Measurements from ENCODE around the gene EFL1. TPM values are rescaled to one million over a fixed set of nuclear protein-coding genes. Genes with fewer than 3 reads are reported as not detected.

Gene EFL1
- total and polyA plus RNA-seq, 2 donors from 2014 or later, result 9.2 to 16.6 TPM

DNA sequence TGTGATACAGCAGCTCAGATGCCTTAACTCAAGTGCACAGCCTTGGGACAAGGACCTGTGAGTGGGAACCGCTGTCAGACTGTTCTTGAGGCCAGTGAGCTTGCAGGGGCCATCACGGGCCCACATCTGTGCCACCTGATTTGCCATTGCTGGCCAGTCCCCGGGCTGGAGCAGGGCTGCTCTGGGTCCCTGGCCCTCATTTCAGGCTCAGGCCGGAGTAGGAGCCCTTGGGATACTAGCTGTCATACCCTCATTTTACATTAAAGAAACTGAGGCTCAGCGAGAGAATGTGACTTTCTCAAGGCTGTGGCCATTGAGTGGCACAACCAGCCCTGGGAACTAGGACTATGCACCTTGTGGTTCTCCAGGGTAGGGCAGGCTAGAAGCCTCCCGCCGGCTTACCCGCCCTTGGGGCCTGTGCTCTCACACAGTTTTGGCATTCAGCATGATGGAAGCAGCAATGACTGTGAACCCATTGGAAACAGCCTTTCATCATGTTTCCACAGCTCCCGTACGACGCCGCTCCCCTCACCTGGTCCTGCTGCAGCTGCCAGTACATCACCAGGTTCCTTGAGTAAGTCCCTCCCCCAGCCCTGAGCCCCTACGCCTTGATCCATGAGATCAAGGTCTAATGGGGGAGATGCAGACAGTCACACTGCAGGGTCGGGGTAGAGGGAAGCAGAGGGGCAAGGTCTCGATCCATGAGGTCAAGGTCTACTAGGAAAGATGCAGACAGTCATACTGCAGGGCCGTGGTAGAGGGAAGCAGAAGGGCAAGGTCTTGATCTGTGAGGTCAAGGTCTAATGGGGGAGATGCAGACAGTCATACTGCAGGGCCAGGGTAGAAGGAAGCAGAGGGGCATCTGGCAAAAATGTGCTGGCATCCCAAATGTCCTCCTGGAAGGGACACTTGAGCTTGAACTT, 44.5 kb upstream of the EFL1 start:
- no peak for DNase-seq

DNA sequence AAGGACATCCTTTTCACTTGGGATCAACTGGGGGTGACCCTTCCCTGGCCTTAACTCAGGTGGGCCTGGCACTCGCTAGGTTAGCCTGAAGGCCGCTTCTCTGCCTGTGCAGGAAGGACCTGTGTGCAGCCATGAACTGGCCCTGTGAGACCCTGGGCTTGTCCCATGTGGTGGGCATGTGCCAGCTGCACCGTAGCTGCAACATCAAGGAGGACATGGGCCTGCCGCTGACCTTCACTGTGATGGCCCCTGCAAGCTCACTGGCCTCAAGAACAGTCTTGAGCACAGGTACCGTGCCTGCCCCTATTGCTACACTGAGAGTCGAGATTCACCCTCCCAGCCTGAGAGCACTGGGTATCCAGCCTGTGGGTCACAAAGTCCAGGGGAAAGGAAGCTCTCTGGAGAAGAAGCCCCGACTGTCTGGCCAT, 43.1 kb upstream of the EFL1 start:
- DNase-seq (no peak), FAIRE-seq (no peak)
- H3K9ac ChIP-seq (ENCODE audit: low read length in 3 of 3), result no peak overlapping the region

More for the DNA sequence above, 44.5 kb upstream of the EFL1 start:
- FAIRE-seq, result no peak
- Histone ChIP-seq H3K27ac (ENCODE audit: low read depth in 2 of 2, low read length in 2 of 2) (no peak overlapping the region), H3K9ac (ENCODE audit: low read length in 3 of 3) (no peak overlapping the region), H3K4me3 (ENCODE audit: low read length in 3 of 3) (no peak overlapping the region), H3K36me3 (ENCODE audit: control insufficient read depth in 2 of 3, insufficient read depth in 3 of 3, low read length in 3 of 3) (no peaks in the 10 kb centered on the region), H3K9me3 (ENCODE audit: control insufficient read depth in 2 of 3, insufficient read depth in 1 of 3, low read length in 3 of 3) (no peaks in the 10 kb centered on the region), H3K4me1 (ENCODE audit: control insufficient read depth in 2 of 3, insufficient read depth in 2 of 3, low read depth in 1 of 3, low read length in 3 of 3) (no peaks in the 10 kb centered on the region), H3K27me3 (ENCODE audit: control insufficient read depth, insufficient read depth, low read length) (no peaks in the 10 kb centered on the region)
- TF ChIP-seq, protein P1, sequence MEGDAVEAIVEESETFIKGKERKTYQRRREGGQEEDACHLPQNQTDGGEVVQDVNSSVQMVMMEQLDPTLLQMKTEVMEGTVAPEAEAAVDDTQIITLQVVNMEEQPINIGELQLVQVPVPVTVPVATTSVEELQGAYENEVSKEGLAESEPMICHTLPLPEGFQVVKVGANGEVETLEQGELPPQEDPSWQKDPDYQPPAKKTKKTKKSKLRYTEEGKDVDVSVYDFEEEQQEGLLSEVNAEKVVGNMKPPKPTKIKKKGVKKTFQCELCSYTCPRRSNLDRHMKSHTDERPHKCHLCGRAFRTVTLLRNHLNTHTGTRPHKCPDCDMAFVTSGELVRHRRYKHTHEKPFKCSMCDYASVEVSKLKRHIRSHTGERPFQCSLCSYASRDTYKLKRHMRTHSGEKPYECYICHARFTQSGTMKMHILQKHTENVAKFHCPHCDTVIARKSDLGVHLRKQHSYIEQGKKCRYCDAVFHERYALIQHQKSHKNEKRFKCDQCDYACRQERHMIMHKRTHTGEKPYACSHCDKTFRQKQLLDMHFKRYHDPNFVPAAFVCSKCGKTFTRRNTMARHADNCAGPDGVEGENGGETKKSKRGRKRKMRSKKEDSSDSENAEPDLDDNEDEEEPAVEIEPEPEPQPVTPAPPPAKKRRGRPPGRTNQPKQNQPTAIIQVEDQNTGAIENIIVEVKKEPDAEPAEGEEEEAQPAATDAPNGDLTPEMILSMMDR (IDR thresholded peaks at IDR 0.05; ENCODE audit: borderline replicate concordance, extremely low read depth, insufficient read depth), result no peak
- intact Hi-C loops (cut with DNase I), result no loop called here

DNA sequence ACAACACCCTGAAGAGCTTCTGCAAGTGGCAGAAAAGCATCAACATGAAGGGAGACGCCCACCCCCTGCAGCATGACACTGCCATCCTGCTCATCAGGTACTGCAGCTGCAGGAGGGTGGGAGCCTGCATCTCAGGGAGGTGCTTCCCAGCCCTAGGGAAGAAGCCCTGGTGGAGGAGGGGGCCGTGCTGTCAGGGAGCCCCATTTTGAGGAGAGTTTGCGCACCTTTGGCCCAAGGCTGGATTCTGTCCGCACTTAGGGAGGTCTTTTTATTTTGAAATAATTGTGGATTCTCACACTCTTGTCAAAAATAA, 42.2 kb upstream of the EFL1 start:
- FAIRE-seq (no peak), DNase-seq (no peak)
- Histone ChIP-seq H3K36me3 (ENCODE audit: control insufficient read depth in 2 of 3, insufficient read depth in 3 of 3, low read length in 3 of 3) (no peaks in the 10 kb centered on the region), H3K9me3 (ENCODE audit: control insufficient read depth in 2 of 3, insufficient read depth in 1 of 3, low read length in 3 of 3) (no peaks in the 10 kb centered on the region), H3K4me1 (ENCODE audit: control insufficient read depth in 2 of 3, insufficient read depth in 2 of 3, low read depth in 1 of 3, low read length in 3 of 3) (no peaks in the 10 kb centered on the region), H3K27ac (ENCODE audit: low read depth in 2 of 2, low read length in 2 of 2) (no peak overlapping the region), H3K9ac (ENCODE audit: low read length in 3 of 3) (no peak overlapping the region), H3K27me3 (ENCODE audit: control insufficient read depth, insufficient read depth, low read length) (no peaks in the 10 kb centered on the region), H3K4me3 (ENCODE audit: low read length in 3 of 3) (no peak overlapping the region)
- intact Hi-C loops (cut with DNase I), result no loop called here
- TF ChIP-seq, protein P1 (IDR thresholded peaks at IDR 0.05; ENCODE audit: borderline replicate concordance, extremely low read depth, insufficient read depth), result no peak

More for the DNA sequence above, 43.1 kb upstream of the EFL1 start:
- Histone ChIP-seq H3K9me3 (ENCODE audit: control insufficient read depth in 2 of 3, insufficient read depth in 1 of 3, low read length in 3 of 3) (no peaks in the 10 kb centered on the region), H3K4me3 (ENCODE audit: low read length in 3 of 3) (no peak overlapping the region), H3K4me1 (ENCODE audit: control insufficient read depth in 2 of 3, insufficient read depth in 2 of 3, low read depth in 1 of 3, low read length in 3 of 3) (no peaks in the 10 kb centered on the region), H3K27ac (ENCODE audit: low read depth in 2 of 2, low read length in 2 of 2) (no peak overlapping the region), H3K27me3 (ENCODE audit: control insufficient read depth, insufficient read depth, low read length) (no peaks in the 10 kb centered on the region), H3K36me3 (ENCODE audit: control insufficient read depth in 2 of 3, insufficient read depth in 3 of 3, low read length in 3 of 3) (no peaks in the 10 kb centered on the region)
- TF ChIP-seq, protein P1 (IDR thresholded peaks at IDR 0.05; ENCODE audit: borderline replicate concordance, extremely low read depth, insufficient read depth), result no peak
- intact Hi-C loops (cut with DNase I), result no loop called here

Measured in kidney (tissue), 14 donors.